Adrenal gland (tissue), 5 donors: ENCODE data around the gene SLC17A4.

Experiments
- CTCF ChIP-seq, 6 experiments: fragments of 450-650 bp in 4 of 6; fragments of 200-600 bp in 2 of 6; sonication (generic) in 1 of 6; IDR thresholded peaks; 1 replicate in 5 of 6; 2 replicates in 1 of 6; pipeline versions ENCODE4 v1.5.1 to v1.8.0; 2016 to 2021; ENCODE audit warnings: antibody characterized with exemption in 6 of 6, mild to moderate bottlenecking in 2 of 6, moderate library complexity in 1 of 6
- POLR2A ChIP-seq, 2 donors: fragments of 450-650 bp; IDR thresholded peaks; one replicate each; pipeline ENCODE4 v1.6.1; 2017; ENCODE audit warnings: antibody characterized with exemption in 2 of 2, mild to moderate bottlenecking in 2 of 2, moderate library complexity in 1 of 2
- donor health status: DM: no; HTN: no; CAD: no.

- no peak for TF ChIP-seq CTCF (IDR thresholded peaks at IDR 0.05)
- no peak for TF ChIP-seq POLR2A (IDR thresholded peaks at IDR 0.05)
Observed at GRCh38 chr6:25794784-25795183, 40.2 kb downstream of the SLC17A4 start.
